Measurements from ENCODE around the gene ULK4. TPM values are rescaled to one million over a fixed set of nuclear protein-coding genes. Genes with fewer than 3 reads are reported as not detected.
"Not testable (repeated sequence)": the region's sequence is repeated elsewhere in the genome, so short reads cannot be mapped to it uniquely, and the experiment has no call there.

Gene ULK4
- total RNA-seq, 1 experiment from 2014 or later, result 7.3 TPM

- no peak for DNase-seq (ENCODE audit: low read depth)
- in situ Hi-C loops (cut with HindIII; ENCODE audit: low pct_unique_long_range_greater_than_20kb, low sequenced_read_pairs), result no loop called here
Observed at GRCh38 chr3:41715376-41715775, 246.5 kb downstream of the ULK4 start.

GRCh38 chr3:41711651-41712050 is 250.3 kb downstream of the ULK4 start:
- in situ Hi-C loops (cut with HindIII; ENCODE audit: low pct_unique_long_range_greater_than_20kb, low sequenced_read_pairs), result no loop called here
- no peak for DNase-seq (ENCODE audit: low read depth)

GRCh38 chr3:41710646-41711388 is 251.1 kb downstream of the ULK4 start:
- DNase-seq (ENCODE audit: low read depth), result peak; percentile 33
- in situ Hi-C loops (cut with HindIII; ENCODE audit: low pct_unique_long_range_greater_than_20kb, low sequenced_read_pairs), result no loop called here

- DNase-seq (ENCODE audit: low read depth); in situ Hi-C loops (cut with HindIII; ENCODE audit: low pct_unique_long_range_greater_than_20kb, low sequenced_read_pairs): not testable (repeated sequence)
Observed at GRCh38 chr3:41709213-41709612, 252.7 kb downstream of the ULK4 start.

GRCh38 chr3:41708176-41708575 is 253.7 kb downstream of the ULK4 start:
- in situ Hi-C loops (cut with HindIII; ENCODE audit: low pct_unique_long_range_greater_than_20kb, low sequenced_read_pairs), result no loop called here
- no peak for DNase-seq (ENCODE audit: low read depth)

GRCh38 chr3:41705893-41706292 is 256.0 kb downstream of the ULK4 start:
- DNase-seq (ENCODE audit: low read depth), result no peak
- in situ Hi-C loops (cut with HindIII; ENCODE audit: low pct_unique_long_range_greater_than_20kb, low sequenced_read_pairs), result no loop called here

- in situ Hi-C loops (cut with HindIII; ENCODE audit: low pct_unique_long_range_greater_than_20kb, low sequenced_read_pairs), result no loop called here
Observed at GRCh38 chr3:41701191-41701698, 260.7 kb downstream of the ULK4 start.

GRCh38 chr3:41700155-41700554 is 261.7 kb downstream of the ULK4 start:
- in situ Hi-C loops (cut with HindIII; ENCODE audit: low pct_unique_long_range_greater_than_20kb, low sequenced_read_pairs), result no loop called here
- DNase-seq (ENCODE audit: low read depth), result no peak

More at GRCh38 chr3:41701191-41701698, 260.7 kb downstream of the ULK4 start:
- no peak for DNase-seq (ENCODE audit: low read depth)

GRCh38 chr3:41698898-41699297 is 263.0 kb downstream of the ULK4 start:
- in situ Hi-C loops (cut with HindIII; ENCODE audit: low pct_unique_long_range_greater_than_20kb, low sequenced_read_pairs), result no loop called here
- no peak for DNase-seq (ENCODE audit: low read depth)

- in situ Hi-C loops (cut with HindIII; ENCODE audit: low pct_unique_long_range_greater_than_20kb, low sequenced_read_pairs), result no loop called here
Observed at GRCh38 chr3:41697702-41698101, 264.2 kb downstream of the ULK4 start.

GRCh38 chr3:41695806-41696205 is 266.1 kb downstream of the ULK4 start:
- in situ Hi-C loops (cut with HindIII; ENCODE audit: low pct_unique_long_range_greater_than_20kb, low sequenced_read_pairs), result not testable (repeated sequence)

More at GRCh38 chr3:41697702-41698101, 264.2 kb downstream of the ULK4 start:
- DNase-seq (ENCODE audit: low read depth), result no peak

GRCh38 chr3:41693799-41694198 is 268.1 kb downstream of the ULK4 start:
- in situ Hi-C loops (cut with HindIII; ENCODE audit: low pct_unique_long_range_greater_than_20kb, low sequenced_read_pairs), result no loop called here
- DNase-seq (ENCODE audit: low read depth), result no peak

More at GRCh38 chr3:41695806-41696205, 266.1 kb downstream of the ULK4 start:
- DNase-seq (ENCODE audit: low read depth), result not testable (repeated sequence)

GRCh38 chr3:41690766-41691563 is 270.9 kb downstream of the ULK4 start:
- in situ Hi-C loops (cut with HindIII; ENCODE audit: low pct_unique_long_range_greater_than_20kb, low sequenced_read_pairs), result no loop called here
- DNase-seq (ENCODE audit: low read depth), result peak; percentile 31

GRCh38 chr3:41688595-41689380 is 273.1 kb downstream of the ULK4 start:
- in situ Hi-C loops (cut with HindIII; ENCODE audit: low pct_unique_long_range_greater_than_20kb, low sequenced_read_pairs), result no loop called here
- no peak for DNase-seq (ENCODE audit: low read depth)

GRCh38 chr3:41684797-41685735 is 276.8 kb downstream of the ULK4 start:
- DNase-seq (ENCODE audit: low read depth), result peak; percentile 90
- in situ Hi-C loops (cut with HindIII; ENCODE audit: low pct_unique_long_range_greater_than_20kb, low sequenced_read_pairs), result no loop called here

- in situ Hi-C loops (cut with HindIII; ENCODE audit: low pct_unique_long_range_greater_than_20kb, low sequenced_read_pairs), result no loop called here
- DNase-seq (ENCODE audit: low read depth), result peak; percentile 96
Observed at GRCh38 chr3:41683666-41684350, 278.1 kb downstream of the ULK4 start.

GRCh38 chr3:41682996-41683395 is 278.9 kb downstream of the ULK4 start:
- in situ Hi-C loops (cut with HindIII; ENCODE audit: low pct_unique_long_range_greater_than_20kb, low sequenced_read_pairs), result no loop called here
- DNase-seq (ENCODE audit: low read depth), result peak; percentile 65
